DND-41 (cell line): ENCODE data around the gene RGS7.
"Not testable (repeated sequence)": the region's sequence is repeated elsewhere in the genome, so short reads cannot be mapped to it uniquely, and the experiment has no call there.

ENCODE experiments used
- ATAC-seq: fragments of 200-7000 bp; cut with Tn5 transposase; 3 replicates; pipeline ENCODE4 v1.9.1; 2021; ENCODE audit warnings: low read depth; ENCODE audit not compliant: insufficient read depth
- DNase-seq: peaks from one replicate; pipeline ENCODE4 v3.0.0-alpha.2; 2020
- H2AFZ ChIP-seq: 2 replicates; pipeline ENCODE4 v1.6.0; 2012; ENCODE audit warnings: low read depth, low read length
- H3K27ac ChIP-seq: 2 replicates; pipeline ENCODE4 v1.5.1; 2012; ENCODE audit warnings: low read length, inconsistent platforms
- H3K27me3 ChIP-seq: fragments of 200-600 bp; sonication (generic); 2 replicates; pipeline ENCODE4 v1.6.0; 2012; ENCODE audit warnings: low read length, mild to moderate bottlenecking, inconsistent platforms; ENCODE audit not compliant: insufficient read depth, poor library complexity
- H3K36me3 ChIP-seq: 2 replicates; pipeline ENCODE4 v1.5.1; 2012; ENCODE audit warnings: low read length, inconsistent platforms; ENCODE audit not compliant: insufficient read depth
- H3K4me1 ChIP-seq: 2 replicates; pipeline ENCODE4 v1.5.1; 2012; ENCODE audit warnings: mild to moderate bottlenecking, low read length; ENCODE audit not compliant: insufficient read depth
- H3K4me2 ChIP-seq: 2 replicates; pipeline ENCODE4 v1.6.0; 2012; ENCODE audit warnings: mild to moderate bottlenecking, moderate library complexity, low read length, inconsistent platforms; ENCODE audit not compliant: insufficient read depth
- H3K4me3 ChIP-seq, 2 experiments: fragments of 200-600 bp in 1 of 2; shearing (Covaris generic) in 1 of 2; 2 replicates each; pipeline ENCODE4 v1.5.1; 2012 to 2016; ENCODE audit warnings: inconsistent platforms in 2 of 2, low read length in 2 of 2, mild to moderate bottlenecking in 2 of 2, low read depth in 1 of 2, moderate library complexity in 1 of 2
- H3K79me2 ChIP-seq: 2 replicates; pipeline ENCODE4 v1.6.0; 2012; ENCODE audit warnings: low read length, inconsistent platforms; ENCODE audit not compliant: insufficient read depth
- H3K9ac ChIP-seq: 2 replicates; pipeline ENCODE4 v1.6.0; 2012; ENCODE audit warnings: low read depth, mild to moderate bottlenecking, inconsistent platforms, low read length, moderate library complexity
- H3K9me3 ChIP-seq: 2 replicates; pipeline ENCODE4 v1.5.1; 2012; ENCODE audit warnings: low read length, moderate library complexity, mild to moderate bottlenecking, inconsistent platforms; ENCODE audit not compliant: insufficient read depth, severe bottlenecking
- H4K20me1 ChIP-seq: 2 replicates; pipeline ENCODE4 v1.6.0; 2012; ENCODE audit warnings: low read length; ENCODE audit not compliant: insufficient read depth
- CTCF ChIP-seq: IDR thresholded peaks from 2 replicates; pipeline ENCODE4 v1.5.1; 2012; ENCODE audit warnings: borderline replicate concordance, low read length, moderate library complexity, mild to moderate bottlenecking; ENCODE audit not compliant: poor library complexity, severe bottlenecking; ENCODE audit errors: extremely low read depth
- EZH2 ChIP-seq: IDR thresholded peaks from 3 replicates; pipeline ENCODE4 v1.6.1; 2012; ENCODE audit warnings: borderline replicate concordance, low read depth, mild to moderate bottlenecking, moderate library complexity, low read length, inconsistent platforms; ENCODE audit not compliant: severe bottlenecking

RGS7 gene

GRCh38 chr1:240765732-240766363 is 591.2 kb downstream of the RGS7 start:
- Histone ChIP-seq H3K27me3 (no peaks in the 10 kb centered on the region), H3K36me3 (no peaks in the 10 kb centered on the region), H3K79me2 (no peaks in the 10 kb centered on the region), H3K4me1 (no peaks in the 10 kb centered on the region), H3K9me3 (no peaks in the 10 kb centered on the region), H3K4me3 (no peak overlapping the region), H3K4me2 (no peak overlapping the region), H2AFZ (no peak overlapping the region), H3K9ac (no peak overlapping the region), H3K27ac (no peak overlapping the region), H4K20me1 (no peaks in the 10 kb centered on the region)
- no peak for TF ChIP-seq EZH2
- TF ChIP-seq CTCF, result no peak
- ATAC-seq (no peak), DNase-seq (no peak)

- Histone ChIP-seq H3K4me2 (no peak overlapping the region), H4K20me1 (no peaks in the 10 kb centered on the region), H3K9ac (no peak overlapping the region), H3K36me3 (no peaks in the 10 kb centered on the region), H3K4me1 (no peaks in the 10 kb centered on the region), H3K4me3 (no peak overlapping the region), H3K9me3 (no peaks in the 10 kb centered on the region), H3K27me3 (no peaks in the 10 kb centered on the region), H3K27ac (no peak overlapping the region), H2AFZ (no peak overlapping the region), H3K79me2 (no peaks in the 10 kb centered on the region)
- no peak for DNase-seq
- no peak for ATAC-seq
- TF ChIP-seq CTCF, result no peak
- TF ChIP-seq EZH2, result no peak
Measured at GRCh38 chr1:240763771-240764170, 593.2 kb downstream of the RGS7 start.

- ATAC-seq, H3K9ac ChIP-seq, H3K9me3 ChIP-seq: not testable (repeated sequence)
Measured at GRCh38 chr1:240763095-240763494, 593.9 kb downstream of the RGS7 start.

GRCh38 chr1:240762471-240762987 is 594.5 kb downstream of the RGS7 start:
- not testable (repeated sequence) for H3K4me3 ChIP-seq

More at GRCh38 chr1:240763095-240763494, 593.9 kb downstream of the RGS7 start:
- H3K27ac ChIP-seq, H3K79me2 ChIP-seq, H3K4me1 ChIP-seq, H4K20me1 ChIP-seq, DNase-seq, H2AFZ ChIP-seq, H3K36me3 ChIP-seq, H3K27me3 ChIP-seq, H3K4me3 ChIP-seq, H3K4me2 ChIP-seq: not testable (repeated sequence)

GRCh38 chr1:240758777-240759176 is 598.2 kb downstream of the RGS7 start:
- ATAC-seq, H2AFZ ChIP-seq, H3K27me3 ChIP-seq, H3K4me1 ChIP-seq, H3K9ac ChIP-seq, H3K79me2 ChIP-seq, H3K9me3 ChIP-seq, H3K36me3 ChIP-seq, H4K20me1 ChIP-seq, H3K4me2 ChIP-seq, H3K4me3 ChIP-seq, H3K27ac ChIP-seq, DNase-seq: not testable (repeated sequence)

More at GRCh38 chr1:240762471-240762987, 594.5 kb downstream of the RGS7 start:
- H3K9me3 ChIP-seq, H4K20me1 ChIP-seq, H3K27ac ChIP-seq, H3K27me3 ChIP-seq, H3K36me3 ChIP-seq, H3K4me1 ChIP-seq, H3K4me2 ChIP-seq, DNase-seq, H3K9ac ChIP-seq, H3K79me2 ChIP-seq, H2AFZ ChIP-seq, ATAC-seq: not testable (repeated sequence)
